ENCODE results near the gene ADSS2.
"Not testable (repeated sequence)": the region's sequence is repeated elsewhere in the genome, so short reads cannot be mapped to it uniquely, and the experiment has no call there.

DNA sequence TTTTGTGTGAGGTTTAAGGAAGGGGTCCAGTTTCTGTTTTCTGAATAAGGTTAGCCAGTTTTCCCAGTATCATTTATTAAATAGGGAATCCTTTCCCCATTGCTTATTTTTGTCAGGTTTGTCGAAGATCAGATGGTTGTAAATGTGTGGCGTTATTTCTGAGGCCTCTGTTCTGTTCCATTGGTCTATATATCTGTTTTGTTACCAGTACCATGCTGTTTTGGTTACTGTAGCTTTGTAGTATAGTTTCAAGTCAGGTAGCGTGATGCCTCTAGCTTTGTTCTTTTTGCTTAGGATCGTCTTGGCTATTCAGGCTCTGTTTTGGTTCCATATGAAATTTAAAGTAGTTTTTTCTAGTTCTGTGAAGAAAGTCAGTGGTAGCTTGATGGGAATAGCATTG lies 48.8 kb upstream of the ADSS2 start:
- TF ChIP-seq, protein P1, sequence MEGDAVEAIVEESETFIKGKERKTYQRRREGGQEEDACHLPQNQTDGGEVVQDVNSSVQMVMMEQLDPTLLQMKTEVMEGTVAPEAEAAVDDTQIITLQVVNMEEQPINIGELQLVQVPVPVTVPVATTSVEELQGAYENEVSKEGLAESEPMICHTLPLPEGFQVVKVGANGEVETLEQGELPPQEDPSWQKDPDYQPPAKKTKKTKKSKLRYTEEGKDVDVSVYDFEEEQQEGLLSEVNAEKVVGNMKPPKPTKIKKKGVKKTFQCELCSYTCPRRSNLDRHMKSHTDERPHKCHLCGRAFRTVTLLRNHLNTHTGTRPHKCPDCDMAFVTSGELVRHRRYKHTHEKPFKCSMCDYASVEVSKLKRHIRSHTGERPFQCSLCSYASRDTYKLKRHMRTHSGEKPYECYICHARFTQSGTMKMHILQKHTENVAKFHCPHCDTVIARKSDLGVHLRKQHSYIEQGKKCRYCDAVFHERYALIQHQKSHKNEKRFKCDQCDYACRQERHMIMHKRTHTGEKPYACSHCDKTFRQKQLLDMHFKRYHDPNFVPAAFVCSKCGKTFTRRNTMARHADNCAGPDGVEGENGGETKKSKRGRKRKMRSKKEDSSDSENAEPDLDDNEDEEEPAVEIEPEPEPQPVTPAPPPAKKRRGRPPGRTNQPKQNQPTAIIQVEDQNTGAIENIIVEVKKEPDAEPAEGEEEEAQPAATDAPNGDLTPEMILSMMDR (IDR thresholded peaks at IDR 0.05) = not testable (repeated sequence)
- TF ChIP-seq POLR2A (IDR thresholded peaks at IDR 0.05) = not testable (repeated sequence)

Data from tibial nerve (tissue), 3 donors.